ENCODE measurements around the gene MISFA. TPM values are rescaled to one million over a fixed set of nuclear protein-coding genes. Genes with fewer than 3 reads are reported as not detected.
A peak's percentile ranks its signal among the peaks of the same experiment; 100 is the strongest.
"Not testable (repeated sequence)": the region's sequence is repeated elsewhere in the genome, so short reads cannot be mapped to it uniquely, and the experiment has no call there.

The MISFA gene
- total and polyA plus RNA-seq, 7 experiments from 2014 or later = 0.21 to 2.2 (median 0.58) TPM; not detected in 3

GRCh38 chr11:18632841-18633240 is 33.3 kb downstream of the MISFA start:
- H3K9me3 Mint-ChIP-seq = no peaks in the 10 kb centered on the region
- peak overlapping the region; percentile 83 to 99 (median 96) for H3K4me3 Mint-ChIP-seq
- peak overlapping the region in 8 of 9 donors; percentile 95 to 100 (median 98) for H3K27ac Mint-ChIP-seq
- peaks cover 0 to 7% (median 0%) of the 10 kb centered on the region in 5 donors for H3K27me3 Mint-ChIP-seq
- intact Hi-C loops (cut with micrococcal nuclease) = loop anchor here (5.0 to 10.0 kb wide), 4 partner anchors 91 to 1752 kb away; partner anchors contain the start of genes PRMT3 (in 1 of the 2), RPS13 (in 1 of the 2) and SAA2 (in 1 of the 2)
- H3K9me3 ChIP-seq (ENCODE audit: control insufficient read depth in 2 of 3, low read length in 3 of 3) = no peaks in the 10 kb centered on the region
- no peaks in the 10 kb centered on the region for H3K27me3 ChIP-seq (ENCODE audit: control insufficient read depth in 2 of 2, insufficient read depth in 2 of 2, low read length in 2 of 2)
- no peak for ATAC-seq
- H3K36me3 ChIP-seq (ENCODE audit: control insufficient read depth in 2 of 3, insufficient read depth in 3 of 3, low read length in 3 of 3) = peaks cover 0 to 4% (median 0%) of the 10 kb centered on the region in 3 experiments
- DNase-seq = no peak
- ChIA-PET CTCF (interaction anchor here (1.8 kb wide), 1 partner anchor 18 kb away, joined by 6 read pairs; no protein-coding TSS in a partner anchor), POLR2A (interaction anchor here (0.7 to 4.4 kb wide), 11 partner anchors 14 to 312 kb away, joined by 3 to 25 read pairs (median 11); partner anchors contain the start of genes TMEM86A, TSG101 and UEVLD)
- peaks cover 20 to 71% (median 44%) of the 10 kb centered on the region in 7 donors for H3K4me1 Mint-ChIP-seq
- H3K4me3 ChIP-seq (ENCODE audit: low read length) = no peak overlapping the region
- H3K36me3 Mint-ChIP-seq = peaks cover 0 to 5% (median 4%) of the 10 kb centered on the region in 5 donors
- no peak overlapping the region for H3K27ac ChIP-seq (ENCODE audit: low read depth, low read length)
- H3K4me1 ChIP-seq (ENCODE audit: control insufficient read depth in 2 of 2, insufficient read depth in 2 of 2, low read length in 2 of 2) = peaks cover 10 to 17% of the 10 kb centered on the region in 2 donors

GRCh38 chr11:18633256-18634139 is 33.9 kb downstream of the MISFA start:
- H3K9me3 Mint-ChIP-seq = no peaks in the 10 kb centered on the region
- H3K9me3 ChIP-seq (ENCODE audit: control insufficient read depth in 2 of 3, low read length in 3 of 3) = no peaks in the 10 kb centered on the region
- DNase-seq (peak in 1 of 9 donors; percentile 34), ATAC-seq (no peak)
- peak overlapping the region; percentile 83 to 99 (median 96) for H3K4me3 Mint-ChIP-seq
- H3K27ac ChIP-seq (ENCODE audit: low read depth, low read length) = peak overlapping the region; percentile 98
- POLR2A ChIA-PET = interaction anchor here (0.6 to 4.4 kb wide), 21 partner anchors 9 to 312 kb away, joined by 3 to 25 read pairs (median 5); partner anchors contain the start of genes GTF2H1, HPS5, LDHA and TMEM86A
- peaks cover 13 to 64% (median 37%) of the 10 kb centered on the region in 7 donors for H3K4me1 Mint-ChIP-seq
- H3K27me3 Mint-ChIP-seq = peaks cover 0 to 7% (median 0%) of the 10 kb centered on the region in 5 donors
- no peaks in the 10 kb centered on the region for H3K27me3 ChIP-seq (ENCODE audit: control insufficient read depth in 2 of 2, insufficient read depth in 2 of 2, low read length in 2 of 2)
- peaks cover 0 to 5% (median 0%) of the 10 kb centered on the region in 5 donors for H3K36me3 Mint-ChIP-seq
- peak overlapping the region; percentile 98 for H3K4me3 ChIP-seq (ENCODE audit: low read length)
- CTCF ChIA-PET = interaction anchor here (0.6 to 1.8 kb wide), 3 partner anchors 16 to 88 kb away, joined by 3 to 10 read pairs (median 6); no protein-coding TSS in a partner anchor
- H3K27ac Mint-ChIP-seq = peak overlapping the region; percentile 95 to 100 (median 98)
- H3K36me3 ChIP-seq (ENCODE audit: control insufficient read depth in 2 of 3, insufficient read depth in 3 of 3, low read length in 3 of 3) = peaks cover 0 to 4% (median 0%) of the 10 kb centered on the region in 3 experiments
- intact Hi-C loops (cut with micrococcal nuclease) = loop anchor here (1.0 to 10.0 kb wide), 22 partner anchors 15 to 1895 kb away; partner anchors contain the start of genes GTF2H1 (in 2 of the 2), HPS5 (in 2 of the 2), LDHA (in 2 of the 2) and SAAL1 (in 2 of the 2)
- peaks cover 10 to 17% of the 10 kb centered on the region in 2 donors for H3K4me1 ChIP-seq (ENCODE audit: control insufficient read depth in 2 of 2, insufficient read depth in 2 of 2, low read length in 2 of 2)

GRCh38 chr11:18634140-18635032 is 34.8 kb downstream of the MISFA start, which contains the start of gene SPTY2D1:
TSS of gene SPTY2D1 (minus strand) at chr11:18634342. CDS start at chr11:18634257, 85 bp downstream.
- H3K4me1 Mint-ChIP-seq = peaks cover 6 to 58% (median 32%) of the 10 kb centered on the region in 7 donors
- CTCF ChIA-PET = interaction anchor here (1.4 to 1.8 kb wide), 2 partner anchors 17 to 87 kb away, joined by 6 to 10 read pairs; no protein-coding TSS in a partner anchor
- Histone ChIP-seq H3K4me1 (ENCODE audit: control insufficient read depth in 2 of 2, insufficient read depth in 2 of 2, low read length in 2 of 2) (peaks cover 10 to 17% of the 10 kb centered on the region in 2 donors), H3K4me3 (ENCODE audit: low read length) (peak within 1 kb of the TSS; percentile 98), H3K27ac (ENCODE audit: low read depth, low read length) (peak within 1 kb of the TSS; percentile 98), H3K9me3 (ENCODE audit: control insufficient read depth in 2 of 3, low read length in 3 of 3) (no peaks in the 10 kb centered on the region), H3K27me3 (ENCODE audit: control insufficient read depth in 2 of 2, insufficient read depth in 2 of 2, low read length in 2 of 2) (no peaks in the 10 kb centered on the region), H3K36me3 (ENCODE audit: control insufficient read depth in 2 of 3, insufficient read depth in 3 of 3, low read length in 3 of 3) (peaks cover 0 to 4% (median 0%) of the 10 kb centered on the region in 3 experiments)
- H3K27me3 Mint-ChIP-seq = peaks cover 0 to 7% (median 0%) of the 10 kb centered on the region in 5 donors
- peaks cover 0 to 5% (median 0%) of the 10 kb centered on the region in 5 donors for H3K36me3 Mint-ChIP-seq
- H3K4me3 Mint-ChIP-seq = peak within 1 kb of the TSS; percentile 83 to 99 (median 96)
- POLR2A ChIA-PET = interaction anchor here (0.6 to 4.4 kb wide), 23 partner anchors 10 to 313 kb away, joined by 3 to 25 read pairs (median 4); partner anchors contain the start of genes GTF2H1, HPS5, LDHA and TMEM86A
- H3K9me3 Mint-ChIP-seq = no peaks in the 10 kb centered on the region
- ATAC-seq (peak; percentile 97), DNase-seq (peak; percentile 88 to 99 (median 98))
- intact Hi-C loops (cut with micrococcal nuclease) = loop anchor here (1.0 to 10.0 kb wide), 22 partner anchors 16 to 1896 kb away; partner anchors contain the start of genes GTF2H1 (in 2 of the 2), HPS5 (in 2 of the 2), LDHA (in 2 of the 2) and SAAL1 (in 2 of the 2)
- peak within 1 kb of the TSS; percentile 95 to 100 (median 98) for H3K27ac Mint-ChIP-seq

GRCh38 chr11:18641677-18642076 is 42.1 kb downstream of the MISFA start:
- Mint-ChIP-seq H3K27ac (no peak overlapping the region), H3K36me3 (no peaks in the 10 kb centered on the region), H3K4me1 (no peaks in the 10 kb centered on the region), H3K9me3 (no peaks in the 10 kb centered on the region), H3K27me3 (peaks cover 0 to 38% (median 6%) of the 10 kb centered on the region in 5 donors), H3K4me3 (no peak overlapping the region)
- ATAC-seq (no peak), DNase-seq (no peak)
- Histone ChIP-seq H3K4me3 (ENCODE audit: low read length) (no peak overlapping the region), H3K27me3 (ENCODE audit: control insufficient read depth in 2 of 2, insufficient read depth in 2 of 2, low read length in 2 of 2) (no peaks in the 10 kb centered on the region), H3K9me3 (ENCODE audit: control insufficient read depth in 2 of 3, low read length in 3 of 3) (no peaks in the 10 kb centered on the region), H3K36me3 (ENCODE audit: control insufficient read depth in 2 of 3, insufficient read depth in 3 of 3, low read length in 3 of 3) (no peaks in the 10 kb centered on the region), H3K27ac (ENCODE audit: low read depth, low read length) (no peak overlapping the region), H3K4me1 (ENCODE audit: control insufficient read depth in 2 of 2, insufficient read depth in 2 of 2, low read length in 2 of 2) (no peaks in the 10 kb centered on the region)
- intact Hi-C loops (cut with micrococcal nuclease) = no loop called here
- ChIA-PET POLR2A (no interaction called here), CTCF (no interaction called here)

- intact Hi-C loops (cut with micrococcal nuclease); H3K27ac ChIP-seq (ENCODE audit: low read depth, low read length); CTCF ChIA-PET; H3K4me1 Mint-ChIP-seq; H3K9me3 ChIP-seq (ENCODE audit: control insufficient read depth in 2 of 3, low read length in 3 of 3); H3K27me3 ChIP-seq (ENCODE audit: control insufficient read depth in 2 of 2, insufficient read depth in 2 of 2, low read length in 2 of 2); H3K36me3 ChIP-seq (ENCODE audit: control insufficient read depth in 2 of 3, insufficient read depth in 3 of 3, low read length in 3 of 3); POLR2A ChIA-PET; ATAC-seq; H3K4me1 ChIP-seq (ENCODE audit: control insufficient read depth in 2 of 2, insufficient read depth in 2 of 2, low read length in 2 of 2); H3K36me3 Mint-ChIP-seq; H3K4me3 ChIP-seq (ENCODE audit: low read length); DNase-seq; H3K9me3 Mint-ChIP-seq; H3K4me3 Mint-ChIP-seq; H3K27ac Mint-ChIP-seq: not testable (repeated sequence)
- H3K27me3 Mint-ChIP-seq = peaks cover 0 to 33% (median 6%) of the 10 kb centered on the region in 5 donors
Observed at GRCh38 chr11:18643034-18643433, 43.4 kb downstream of the MISFA start.

All from naive thymus-derived CD4-positive, alpha-beta T cell (primary cell).